HL-60 (cell line): ENCODE measurements around the gene SCN10A.

ENCODE experiments used
- DNase-seq, 2 experiments: peaks; one replicate each; pipeline ENCODE4 v3.0.0-alpha.2; 2010 to 2020; ENCODE audit warnings: low read depth in 1 of 2, low spot score in 1 of 2
- H3K27ac ChIP-seq: fragments of 250-450 bp; sonication (Bioruptor Pico); replicated peaks from 2 replicates; pipeline ENCODE4 v1.5.1; 2020; ENCODE audit warnings: mild to moderate bottlenecking, moderate library complexity
- H3K27me3 ChIP-seq: fragments of 250-450 bp; sonication (Bioruptor Pico); 2 replicates; pipeline ENCODE4 v1.5.1; 2021; ENCODE audit warnings: mild to moderate bottlenecking, moderate library complexity; ENCODE audit not compliant: insufficient read depth, poor library complexity, severe bottlenecking
- H3K4me3 ChIP-seq: replicated peaks from 2 replicates; pipeline ENCODE4 v1.5.1; 2011; ENCODE audit warnings: mild to moderate bottlenecking, control low read depth, low read length; ENCODE audit not compliant: insufficient read depth
- CTCF ChIP-seq: IDR thresholded peaks from one replicate; pipeline ENCODE4 v1.5.1; 2011; ENCODE audit warnings: low read length, control low read depth, inconsistent platforms; ENCODE audit not compliant: insufficient read depth
- GABPA ChIP-seq: IDR thresholded peaks from 2 replicates; pipeline ENCODE4 v1.6.1; 2012; ENCODE audit warnings: low read depth
- POLR2AphosphoS5 ChIP-seq: IDR thresholded peaks from 2 replicates; pipeline ENCODE4 v1.6.1; 2012; ENCODE audit warnings: low read depth
- REST ChIP-seq: IDR thresholded peaks from 2 replicates; pipeline ENCODE4 v1.6.1; 2012; ENCODE audit warnings: low read depth; ENCODE audit not compliant: insufficient replicate concordance
- SPI1 ChIP-seq: IDR thresholded peaks from 2 replicates; pipeline ENCODE4 v1.6.1; 2012; ENCODE audit warnings: low read depth, mild to moderate bottlenecking, borderline replicate concordance

Gene SCN10A

DNA sequence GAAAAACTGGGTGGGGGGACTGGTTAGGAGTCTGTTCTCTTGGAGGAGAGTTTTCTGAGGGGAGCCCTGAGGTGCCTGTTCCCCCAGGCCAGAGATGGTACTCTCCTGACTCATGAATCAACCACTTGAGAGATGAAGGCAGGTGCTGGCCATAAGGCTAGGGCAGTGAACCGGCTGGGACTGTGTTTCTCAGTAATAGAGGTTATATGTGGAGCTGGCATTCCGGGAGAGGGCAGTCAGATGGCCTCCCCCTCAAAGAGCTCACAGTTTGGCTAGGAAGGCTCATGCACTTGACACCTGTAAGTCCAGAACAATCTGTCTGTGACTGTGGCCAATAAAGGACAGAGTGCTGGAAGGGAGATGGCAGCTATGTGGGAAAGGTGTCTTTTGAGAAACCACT, 10.0 kb upstream of the SCN10A start:
- Histone ChIP-seq H3K27me3 (no peaks in the 10 kb centered on the region), H3K27ac (no peak overlapping the region), H3K4me3 (no peak overlapping the region)
- DNase-seq, result no peak
- TF ChIP-seq POLR2AphosphoS5, result no peak
- TF ChIP-seq CTCF, result no peak
- no peak for TF ChIP-seq GABPA
- no peak for TF ChIP-seq REST
- TF ChIP-seq SPI1, result no peak

GRCh38 chr3:38824349-38824748, 8.3 kb upstream of the SCN10A start:
- no peak for TF ChIP-seq CTCF
- TF ChIP-seq SPI1, result no peak
- TF ChIP-seq POLR2AphosphoS5, result no peak
- TF ChIP-seq GABPA, result no peak
- TF ChIP-seq REST, result no peak
- DNase-seq, result no peak
- H3K4me3 ChIP-seq, result no peak overlapping the region
- H3K27ac ChIP-seq, result no peak overlapping the region
- H3K27me3 ChIP-seq, result no peaks in the 10 kb centered on the region

DNA sequence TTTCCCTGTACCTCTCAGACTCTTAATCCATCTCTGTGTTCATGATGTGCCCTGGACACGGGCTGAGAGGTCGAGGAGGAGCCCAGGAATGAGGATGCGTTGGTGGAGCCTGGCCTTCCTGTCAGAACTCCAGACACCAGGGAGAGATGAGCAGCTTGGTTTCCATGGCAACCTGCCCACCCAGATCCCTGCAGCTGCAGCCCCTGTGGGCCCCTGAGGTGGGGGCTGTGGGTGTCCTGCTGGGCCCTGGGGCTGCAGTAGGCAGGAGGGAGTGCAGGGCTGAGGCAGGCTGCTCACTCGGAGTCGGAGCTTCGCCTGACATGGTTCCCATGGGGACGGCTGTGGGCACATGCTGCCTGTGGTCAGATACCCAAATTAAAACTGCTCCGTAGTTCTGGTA, 7.7 kb upstream of the SCN10A start:
- no peak overlapping the region for H3K27ac ChIP-seq
- no peaks in the 10 kb centered on the region for H3K27me3 ChIP-seq
- TF ChIP-seq POLR2AphosphoS5 (no peak), SPI1 (no peak), REST (no peak), CTCF (no peak), GABPA (no peak)
- no peak for DNase-seq
- no peak overlapping the region for H3K4me3 ChIP-seq
